VCaP (cell line): ENCODE measurements around the gene PDZD2.
A peak's percentile ranks its signal among the peaks of the same experiment; 100 is the strongest.

Source experiments
- H3K27ac ChIP-seq: fragments of 450-650 bp; 2 replicates; pipeline ENCODE4 v1.5.1; 2017
- CTCF ChIP-seq: fragments of 450-650 bp; conservative IDR thresholded peaks from 2 replicates; pipeline ENCODE4 v1.5.1; 2017; ENCODE audit warnings: mild to moderate bottlenecking, moderate library complexity

PDZD2 gene

DNA sequence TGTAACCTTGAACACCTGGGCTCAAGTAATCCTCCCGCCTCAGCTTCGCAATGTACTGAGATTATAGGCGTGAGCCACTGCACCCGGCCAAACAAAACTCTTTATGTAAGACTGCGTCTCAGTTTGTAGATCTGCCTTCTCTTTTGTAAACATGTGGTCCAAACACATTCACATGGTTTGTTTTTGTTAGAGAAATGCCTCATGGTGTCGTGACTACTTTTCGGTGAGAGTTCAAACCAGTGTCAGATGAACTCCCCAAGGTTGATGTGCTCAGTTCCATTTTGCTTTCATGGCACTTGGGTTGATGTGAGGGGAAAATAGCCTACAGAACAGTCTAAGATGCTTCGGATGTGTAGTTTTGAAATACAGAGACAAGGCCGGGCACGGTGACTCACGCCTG, 303.6 kb downstream of the PDZD2 start:
- TF ChIP-seq CTCF: no peak
- H3K27ac ChIP-seq: no peak overlapping the region

- TF ChIP-seq CTCF: no peak
- no peak overlapping the region for H3K27ac ChIP-seq
These were observed 305.9 kb downstream of the PDZD2 start for GRCh38 chr5:31944684-31945445.

GRCh38 chr5:31948006-31948405, 309.1 kb downstream of the PDZD2 start:
- no peak overlapping the region for H3K27ac ChIP-seq
- TF ChIP-seq CTCF: no peak

GRCh38 chr5:31952067-31952466, 313.1 kb downstream of the PDZD2 start:
- peak overlapping the region; percentile 51 for H3K27ac ChIP-seq
- TF ChIP-seq CTCF: no peak

DNA sequence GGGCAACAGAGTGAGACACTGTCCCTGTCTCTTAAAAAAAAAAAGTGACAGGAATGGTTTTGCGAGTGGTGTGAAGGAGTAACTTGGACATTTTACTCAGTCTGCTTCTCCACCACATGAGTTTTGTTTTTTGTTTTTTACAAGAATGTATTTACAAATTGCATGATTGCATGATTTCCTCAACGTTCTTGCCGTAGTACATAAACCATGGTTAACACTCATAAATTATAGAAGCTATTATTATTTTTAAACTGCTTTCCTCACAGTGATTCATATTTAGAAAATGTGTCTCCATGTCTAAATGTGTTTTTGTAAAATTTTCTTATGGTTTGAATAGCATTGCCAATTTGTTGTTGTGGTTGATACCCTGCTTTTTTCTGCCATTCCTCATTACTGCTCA, 315.2 kb downstream of the PDZD2 start:
- no peak for TF ChIP-seq CTCF
- peak overlapping the region; percentile 51; the same call in 1 of the 2 replicates for H3K27ac ChIP-seq

GRCh38 chr5:31957151-31957550, 318.2 kb downstream of the PDZD2 start:
- TF ChIP-seq CTCF: no peak

GRCh38 chr5:31962351-31962751, 323.4 kb downstream of the PDZD2 start:
- TF ChIP-seq CTCF: no peak
- H3K27ac ChIP-seq: peak overlapping the region; percentile 44

More at GRCh38 chr5:31957151-31957550, 318.2 kb downstream of the PDZD2 start:
- no peak overlapping the region for H3K27ac ChIP-seq
